CD4-positive, CD25-positive, alpha-beta regulatory T cell (primary cell): Measurements from ENCODE around the gene CCL20. TPM values are rescaled to one million over a fixed set of nuclear protein-coding genes. Genes with fewer than 3 reads are reported as not detected.

ENCODE experiments used
- polyA plus RNA-seq, 4 donors: library from polyadenylated mRNA; unstranded; fragments of 300-500 nt; fragmentation: Illumina TruSeq; gene quantifications; one replicate each; pipeline ENCODE4 v1.2.3, GENCODE V29; 2021
- total RNA-seq: library from RNA; stranded (reverse); gene quantifications from one replicate; pipeline ENCODE4 v1.2.3, GENCODE V29; 2022

CCL20 gene
- total and polyA plus RNA-seq, 5 donors from 2014 or later: 0.94 to 3.7 (median 2.2) TPM

Other genes with a start within 250 kb of the CCL20 start
- not detected for gene SCYGR2, start 214.9 kb upstream of the CCL20 start, total RNA-seq
- not detected for gene SCYGR2, start 214.9 kb upstream of the CCL20 start, polyA plus RNA-seq
- not detected for gene SCYGR3, start 199.0 kb upstream of the CCL20 start, total RNA-seq
- not detected for gene SCYGR3, start 199.0 kb upstream of the CCL20 start, polyA plus RNA-seq
- not detected for gene SCYGR4, start 196.3 kb upstream of the CCL20 start, total RNA-seq
- gene SCYGR4, start 196.3 kb upstream of the CCL20 start, polyA plus RNA-seq: not detected
- gene SCYGR5, start 147.0 kb upstream of the CCL20 start, total RNA-seq: not detected
- gene SCYGR5, start 147.0 kb upstream of the CCL20 start, polyA plus RNA-seq: not detected
- not detected for gene SLC19A3, start 95.8 kb upstream of the CCL20 start, total RNA-seq
- gene SLC19A3, start 95.8 kb upstream of the CCL20 start, polyA plus RNA-seq: not detected
- not detected for gene SCYGR6, start 89.1 kb upstream of the CCL20 start, total RNA-seq
- gene SCYGR6, start 89.1 kb upstream of the CCL20 start, polyA plus RNA-seq: not detected
- gene SCYGR7, start 85.5 kb upstream of the CCL20 start, total RNA-seq: not detected
- not detected for gene SCYGR7, start 85.5 kb upstream of the CCL20 start, polyA plus RNA-seq
- gene SCYGR8, start 67.9 kb upstream of the CCL20 start, total RNA-seq: not detected
- gene SCYGR8, start 67.9 kb upstream of the CCL20 start, polyA plus RNA-seq: not detected
- not detected for gene DAW1, start 57.8 kb downstream of the CCL20 start, total RNA-seq
- not detected for gene DAW1, start 57.8 kb downstream of the CCL20 start, polyA plus RNA-seq